HG02678 (cell line): ENCODE measurements around the gene STMND1.

Experiments used
- ATAC-seq: cut with Tn5 transposase; IDR thresholded peaks from one replicate; pipeline ENCODE4 v1.9.1; 2021; ENCODE audit warnings: mild to moderate bottlenecking, moderate library complexity; ENCODE audit not compliant: unreplicated experiment

STMND1 gene

DNA sequence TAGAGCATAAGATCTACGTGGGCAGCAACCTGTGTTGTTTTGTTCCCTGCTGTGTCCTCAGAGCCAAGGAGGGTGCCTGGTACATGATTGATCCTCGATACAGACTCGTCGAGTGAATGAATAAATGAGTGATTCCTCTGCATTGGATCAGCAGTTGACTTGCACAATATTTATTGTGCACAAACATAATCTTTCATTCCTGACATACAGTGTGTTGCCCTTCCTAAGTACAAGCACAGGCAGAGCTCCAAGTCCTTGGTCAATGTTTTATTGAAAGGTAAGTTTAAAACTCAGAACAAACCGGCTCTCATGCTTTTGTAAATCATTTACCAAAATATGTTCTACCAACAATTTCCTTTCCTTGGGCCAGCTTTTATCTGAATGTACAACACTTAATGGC is 57.4 kb downstream of the STMND1 start:
- ATAC-seq, result no peak

GRCh38 chr6:17161076-17161475 is 59.2 kb downstream of the STMND1 start:
- no peak for ATAC-seq

DNA sequence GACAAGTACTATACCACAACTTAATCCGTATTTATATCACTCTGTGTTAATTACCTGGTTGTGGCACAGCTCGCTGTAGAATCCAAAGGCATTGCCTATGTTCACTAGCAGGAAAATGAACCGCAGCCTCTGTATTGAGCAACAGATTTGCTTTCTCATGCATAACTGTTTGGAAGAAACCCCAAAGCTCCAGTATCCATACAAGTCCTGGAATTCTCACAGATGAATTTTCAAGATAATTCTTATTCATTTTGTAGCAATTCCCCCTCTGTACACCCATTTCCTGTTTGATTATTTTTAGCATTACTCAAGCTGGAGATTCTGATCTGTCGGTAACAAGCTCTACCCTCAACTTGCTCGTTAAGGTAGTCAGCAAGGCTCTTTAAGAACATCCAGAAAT is 63.5 kb downstream of the STMND1 start:
- no peak for ATAC-seq

- ATAC-seq, result no peak
Measured at GRCh38 chr6:17167327-17167979, 65.6 kb downstream of the STMND1 start.

DNA sequence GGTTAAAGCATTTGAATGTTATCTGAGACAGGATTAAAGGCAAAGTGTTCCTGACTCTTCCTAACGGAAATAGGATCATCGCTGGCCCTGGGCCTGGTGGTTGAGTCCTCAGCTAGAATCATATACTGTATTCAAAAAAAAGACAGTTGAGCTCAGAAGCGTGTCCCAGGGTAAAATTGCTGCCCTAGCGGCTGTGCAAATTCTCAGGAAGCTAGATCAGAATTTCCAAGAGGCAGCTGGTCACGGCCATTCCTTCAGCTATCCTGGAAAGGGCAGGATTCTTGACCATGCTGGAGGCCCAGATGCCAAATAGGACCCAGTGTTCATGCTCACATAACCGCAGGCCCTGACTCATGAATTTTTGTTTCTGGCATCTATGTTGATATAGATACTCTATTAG is 67.4 kb downstream of the STMND1 start:
- no peak for ATAC-seq

- ATAC-seq, result no peak
Measured at GRCh38 chr6:17169711-17170110, 67.9 kb downstream of the STMND1 start.

DNA sequence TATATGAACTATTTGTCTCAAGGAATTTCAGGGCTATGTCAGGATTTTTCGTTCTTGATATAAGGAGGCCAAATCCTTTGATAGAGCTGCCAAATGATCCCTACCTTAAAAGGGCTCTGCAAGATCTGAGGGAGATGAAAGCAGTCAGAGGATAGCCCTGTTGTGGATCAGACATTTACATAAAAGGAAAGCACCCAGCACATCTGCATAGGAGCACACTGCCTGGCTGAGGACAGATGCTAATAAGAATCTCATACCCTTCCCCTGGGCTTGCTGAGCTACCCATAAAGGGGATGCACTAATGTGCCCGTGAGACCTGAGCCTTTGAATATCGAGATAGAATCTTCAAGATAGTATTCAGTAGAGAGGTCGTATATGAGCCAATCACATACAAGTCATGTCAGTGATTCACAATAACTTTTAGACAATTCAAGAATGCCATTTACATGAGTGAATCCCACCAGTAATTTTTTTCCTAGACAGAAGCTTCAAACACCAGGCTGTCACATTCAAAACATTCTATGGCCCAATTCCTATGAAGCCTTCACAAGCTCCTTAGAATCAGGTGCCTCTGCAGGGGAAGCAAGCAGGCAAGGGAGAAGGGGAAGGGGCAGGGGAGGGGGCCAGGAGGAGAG is 71.1 kb downstream of the STMND1 start:
- no peak for ATAC-seq

DNA sequence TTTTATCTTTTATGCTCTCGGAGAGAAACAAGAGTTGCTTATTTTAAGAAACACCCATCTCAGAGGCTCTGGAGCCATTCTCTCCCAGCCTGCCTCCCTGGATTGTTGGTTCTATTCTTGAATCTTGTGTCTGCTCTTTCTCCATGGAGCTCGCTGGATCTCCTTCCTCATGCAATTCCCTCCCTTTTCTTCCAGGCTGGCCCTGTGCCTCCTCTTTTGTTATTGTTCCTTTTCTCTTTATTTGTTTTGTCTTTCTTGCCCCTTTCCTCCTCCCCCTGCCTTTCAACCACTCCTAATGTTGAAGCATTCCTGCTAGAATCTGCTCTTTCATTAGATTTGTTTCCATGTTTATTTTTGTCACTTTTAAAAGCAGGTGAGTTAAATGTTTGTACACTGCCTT is 76.5 kb downstream of the STMND1 start:
- ATAC-seq, result no peak

- no peak for ATAC-seq
Measured at GRCh38 chr6:17178754-17179529, 77.1 kb downstream of the STMND1 start.

- no peak for ATAC-seq
Measured at GRCh38 chr6:17179530-17180073, 77.8 kb downstream of the STMND1 start.
